B cell (primary cell): Measurements from ENCODE around the gene STX2. TPM values are rescaled to one million over a fixed set of nuclear protein-coding genes. Genes with fewer than 3 reads are reported as not detected.
A peak's percentile ranks its signal among the peaks of the same experiment; 100 is the strongest.

Experiments
- ATAC-seq: fragments of 200-7000 bp; cut with Tn5 transposase; one replicate; pipeline ENCODE4 v1.10.0; 2021; ENCODE audit warnings: low read depth, mild to moderate bottlenecking, moderate number of reproducible peaks, moderate library complexity
- CTCF ChIA-PET: fragments of 350-600 bp; sonication (Branson Sonifier 250); formaldehyde crosslinking; loops from one replicate; lab custom pipeline; 2021; ENCODE audit warnings: antibody characterized with exemption, inconsistent platforms; lab: Charles Lee
- POLR2A ChIA-PET: fragments of 350-600 bp; sonication (Branson Sonifier 250); formaldehyde crosslinking; loops from one replicate; lab custom pipeline; 2021; ENCODE audit warnings: antibody characterized with exemption; lab: Charles Lee
- DNase-seq: peaks from one replicate; pipeline ENCODE4 v3.0.0; 2013
- H2AFZ ChIP-seq: 2 replicates; pipeline ENCODE4 v1.6.1; 2012; ENCODE audit warnings: mild to moderate bottlenecking, low read depth, low read length; ENCODE audit not compliant: insufficient read depth, poor library complexity, severe bottlenecking
- H3K27ac ChIP-seq, 2 donors: 1 replicate in 1 of 2; 2 replicates in 1 of 2; pipeline ENCODE4 v1.5.1; 2012 to 2013; ENCODE audit warnings: low read length in 2 of 2, mild to moderate bottlenecking in 2 of 2, moderate library complexity in 1 of 2
- H3K27me3 ChIP-seq, 4 experiments: fragments of 200-600 bp in 1 of 4; sonication (generic) in 1 of 4; replicated peaks in 1 of 4; 1 replicate in 2 of 4; 2 replicates in 2 of 4; pipeline versions ENCODE4 v1.6.1 to v1.7.0; 2013 to 2016; ENCODE audit warnings: low read length in 3 of 4, mild to moderate bottlenecking in 2 of 4, mixed read lengths in 1 of 4, moderate library complexity in 1 of 4; ENCODE audit not compliant: insufficient read depth in 4 of 4, control insufficient read depth in 3 of 4; ENCODE audit errors: control extremely low read depth in 1 of 4
- H3K36me3 ChIP-seq, 2 experiments: replicated peaks in 1 of 2; 1 replicate in 1 of 2; 2 replicates in 1 of 2; pipeline versions ENCODE4 v1.6.1 to v1.7.1; 2013; ENCODE audit warnings: low read length in 1 of 2; ENCODE audit not compliant: insufficient read depth in 2 of 2, control insufficient read depth in 1 of 2; ENCODE audit errors: control extremely low read depth in 1 of 2, extremely low read depth in 1 of 2
- H3K4me1 ChIP-seq, 2 donors: fragments of 200-600 bp in 1 of 2; sonication (generic) in 1 of 2; 1 replicate in 1 of 2; 2 replicates in 1 of 2; pipeline versions ENCODE4 v1.5.1 to v1.6.1; 2013 to 2017; ENCODE audit warnings: low read length in 2 of 2; ENCODE audit not compliant: control insufficient read depth in 2 of 2, insufficient read depth in 2 of 2
- H3K4me2 ChIP-seq: replicated peaks from 2 replicates; pipeline ENCODE3; 2012; ENCODE audit warnings: mild to moderate bottlenecking, low read depth, low read length; ENCODE audit not compliant: poor library complexity, severe bottlenecking
- H3K4me3 ChIP-seq, 5 experiments: fragments of 200-600 bp in 1 of 5; sonication (generic) in 1 of 5; 1 replicate in 3 of 5; 2 replicates in 2 of 5; pipeline versions ENCODE4 v1.5.1 to v1.7.0; 2011 to 2016; ENCODE audit warnings: low read length in 4 of 5, mild to moderate bottlenecking in 4 of 5, low read depth in 2 of 5, control low read depth in 1 of 5, moderate library complexity in 1 of 5; ENCODE audit not compliant: insufficient read depth in 1 of 5; ENCODE audit errors: control extremely low read depth in 1 of 5, extremely low read depth in 1 of 5
- H3K79me2 ChIP-seq: fragments of 200-600 bp; sonication (generic); one replicate; pipeline ENCODE4 v1.6.0; 2016; ENCODE audit warnings: low read length; ENCODE audit not compliant: control insufficient read depth, insufficient read depth
- H3K9ac ChIP-seq: fragments of 200-600 bp; sonication (generic); 2 replicates; pipeline ENCODE4 v1.6.1; 2017; ENCODE audit warnings: mild to moderate bottlenecking, low read length, moderate library complexity
- H3K9me3 ChIP-seq, 3 donors: one replicate each; pipeline versions ENCODE4 v1.6.1 to v1.7.1; 2013; ENCODE audit warnings: low read length in 2 of 3; ENCODE audit not compliant: control insufficient read depth in 2 of 3, insufficient read depth in 1 of 3; ENCODE audit errors: control extremely low read depth in 1 of 3
- H4K20me1 ChIP-seq: 2 replicates; pipeline ENCODE4 v1.6.0; 2012; ENCODE audit warnings: mild to moderate bottlenecking, low read length; ENCODE audit not compliant: insufficient read depth, control insufficient read depth, poor library complexity, severe bottlenecking
- H3K27ac Mint-ChIP-seq: one replicate; pipeline ENCODE4 v1.8.0; 2021; ENCODE audit warnings: mixed read lengths
- H3K27me3 Mint-ChIP-seq: one replicate; pipeline ENCODE4 v1.8.0; 2021; ENCODE audit warnings: mixed read lengths
- H3K4me1 Mint-ChIP-seq: one replicate; pipeline ENCODE4 v1.8.0; 2021; ENCODE audit warnings: mixed read lengths
- H3K4me3 Mint-ChIP-seq: one replicate; pipeline ENCODE4 v1.8.0; 2021; ENCODE audit warnings: mixed read lengths
- H3K9me3 Mint-ChIP-seq: one replicate; pipeline ENCODE4 v1.8.0; 2022; ENCODE audit warnings: mixed read lengths; ENCODE audit not compliant: insufficient read depth
- CTCF ChIP-seq: fragments of 200-600 bp; IDR thresholded peaks from one replicate; pipeline ENCODE4 v1.8.0; 2022; ENCODE audit warnings: antibody characterized with exemption, mild to moderate bottlenecking
- EZH2 ChIP-seq: IDR thresholded peaks from 2 replicates; pipeline ENCODE4 v1.6.1; 2012; ENCODE audit warnings: borderline replicate concordance, low read depth, mild to moderate bottlenecking, moderate library complexity, low read length; ENCODE audit not compliant: insufficient read depth, poor library complexity, severe bottlenecking
- WGBS: methylation state at CpG from one replicate; pipeline ENCODE4 v1.1.5; 2013; ENCODE audit warnings: missing lambda C conversion rate; ENCODE audit not compliant: insufficient coverage; 5-methylcytosine and 5-hydroxymethylcytosine counted together
- intact Hi-C: fragments of 100-400 bp; cut with micrococcal nuclease; formaldehyde crosslinking; loops from one replicate; pipeline ENCODE4 v1.10.0; 2022
- polyA plus RNA-seq: library from polyadenylated mRNA; depleted of rRNA; stranded (reverse); fragments of >200 nt; gene quantifications from 2 replicates; pipeline ENCODE4 v1.2.3, GENCODE V29; 2012
- total RNA-seq, 2 donors: library from RNA; stranded (reverse); fragments of 120-200 nt in 1 of 2; gene quantifications; 1 replicate in 1 of 2; 2 replicates in 1 of 2; pipeline versions ENCODE4 v1.2.3 to v1.2.4, GENCODE V29; 2013 to 2022

STX2 gene
- total and polyA plus RNA-seq, 2 donors (not counting 1 experiment from before 2014, with no cell fraction given), result 12.7 to 19.8 TPM

- peak overlapping the region; percentile 50 to 78 (median 74) for H3K4me3 ChIP-seq
- Mint-ChIP-seq H3K4me1 (peaks cover 20% of the 10 kb centered on the region), H3K9me3 (no peaks in the 10 kb centered on the region), H3K27ac (peak overlapping the region; percentile 64), H3K27me3 (no peaks in the 10 kb centered on the region), H3K4me3 (peak overlapping the region; percentile 94)
- CTCF ChIA-PET, result interaction anchor here (1.2 to 1.3 kb wide), 2 partner anchors 10 to 56 kb away, joined by 4 to 6 read pairs; no protein-coding TSS in a partner anchor
- H3K4me1 ChIP-seq, result peaks cover 3 to 11% of the 10 kb centered on the region in 2 donors
- WGBS, result 52% methylated on average over 14 of the region's 14 CpGs
- no peak for DNase-seq
- intact Hi-C loops, result loop anchor here (2.0 to 10.0 kb wide), 2 partner anchors 57 kb away; partner anchors contain the start of gene RAN
- peak overlapping the region; percentile 94 for H2AFZ ChIP-seq
- H4K20me1 ChIP-seq, result no peaks in the 10 kb centered on the region
- no peak for ATAC-seq
- TF ChIP-seq CTCF (no peak), EZH2 (no peak)
- POLR2A ChIA-PET, result interaction anchor here (0.5 kb wide), 1 partner anchor 55 kb away, joined by 4 read pairs; no protein-coding TSS in a partner anchor
- peaks cover 0 to 4% of the 10 kb centered on the region in 2 experiments for H3K36me3 ChIP-seq
- peak overlapping the region; percentile 85 for H3K4me2 ChIP-seq
- H3K79me2 ChIP-seq, result no peaks in the 10 kb centered on the region
- H3K27ac ChIP-seq, result peak overlapping the region in 1 of 2 donors; percentile 56
- peak overlapping the region; percentile 79 for H3K9ac ChIP-seq
- no peaks in the 10 kb centered on the region for H3K27me3 ChIP-seq
- H3K9me3 ChIP-seq, result peaks cover 0 to 5% (median 0%) of the 10 kb centered on the region in 3 donors
Observed at GRCh38 chr12:130818272-130818634, 20.8 kb downstream of the STX2 start.

GRCh38 chr12:130817804-130818203, 21.2 kb downstream of the STX2 start:
- H3K36me3 ChIP-seq, result peaks cover 0 to 4% of the 10 kb centered on the region in 2 experiments
- H3K9me3 ChIP-seq, result peaks cover 0 to 5% (median 0%) of the 10 kb centered on the region in 3 donors
- no peaks in the 10 kb centered on the region for H3K79me2 ChIP-seq
- no peak for DNase-seq
- H3K27ac Mint-ChIP-seq, result no peak overlapping the region
- ChIA-PET POLR2A (interaction anchor here (0.5 kb wide), 1 partner anchor 55 kb away, joined by 4 read pairs; no protein-coding TSS in a partner anchor), CTCF (interaction anchor here (1.2 to 1.4 kb wide), 3 partner anchors 10 to 55 kb away, joined by 3 to 6 read pairs (median 4); no protein-coding TSS in a partner anchor)
- no peak overlapping the region for H3K4me2 ChIP-seq
- no peak overlapping the region for H2AFZ ChIP-seq
- intact Hi-C loops, result loop anchor here (2.0 to 10.0 kb wide), 2 partner anchors 57 kb away; partner anchors contain the start of gene RAN
- H3K4me1 ChIP-seq, result peaks cover 3 to 11% of the 10 kb centered on the region in 2 donors
- H3K9ac ChIP-seq, result no peak overlapping the region
- H3K4me3 ChIP-seq, result no peak overlapping the region
- no peak for ATAC-seq
- no peak for TF ChIP-seq EZH2
- no peak for TF ChIP-seq CTCF
- peaks cover 20% of the 10 kb centered on the region for H3K4me1 Mint-ChIP-seq
- no peaks in the 10 kb centered on the region for H3K9me3 Mint-ChIP-seq
- no peaks in the 10 kb centered on the region for H3K27me3 ChIP-seq
- WGBS, result 95% methylated on average over 4 of the region's 14 CpGs
- peak overlapping the region; percentile 38 for H3K4me3 Mint-ChIP-seq
- no peak overlapping the region for H3K27ac ChIP-seq
- H3K27me3 Mint-ChIP-seq, result no peaks in the 10 kb centered on the region
- H4K20me1 ChIP-seq, result no peaks in the 10 kb centered on the region
